BE2C (cell line): Measurements from ENCODE around the gene CAPN14.

Source experiments
- DNase-seq: peaks from one replicate; pipeline ENCODE4 v3.0.0-alpha.2; 2020
- H3K27me3 ChIP-seq: fragments of 250-450 bp; sonication (Bioruptor Pico); 2 replicates; pipeline ENCODE4 v1.5.1; 2020; ENCODE audit warnings: mild to moderate bottlenecking
- H3K36me3 ChIP-seq: fragments of 250-450 bp; sonication (Bioruptor Pico); 2 replicates; pipeline ENCODE4 v1.5.1; 2020; ENCODE audit warnings: mild to moderate bottlenecking
- H3K4me1 ChIP-seq: fragments of 250-450 bp; sonication (Bioruptor Pico); 2 replicates; pipeline ENCODE4 v1.5.1; 2020
- H3K4me3 ChIP-seq: 2 replicates; pipeline ENCODE4 v1.5.1; 2011; ENCODE audit warnings: low read depth, low read length
- H3K9me3 ChIP-seq: fragments of 250-450 bp; sonication (Bioruptor Pico); 2 replicates; pipeline ENCODE4 v1.5.1; 2020
- TF ChIP-seq, protein P1 (sequence below): IDR thresholded peaks from 2 replicates; pipeline ENCODE4 v1.5.1; 2012; ENCODE audit warnings: mild to moderate bottlenecking, low read depth, low read length

CAPN14 gene

DNA sequence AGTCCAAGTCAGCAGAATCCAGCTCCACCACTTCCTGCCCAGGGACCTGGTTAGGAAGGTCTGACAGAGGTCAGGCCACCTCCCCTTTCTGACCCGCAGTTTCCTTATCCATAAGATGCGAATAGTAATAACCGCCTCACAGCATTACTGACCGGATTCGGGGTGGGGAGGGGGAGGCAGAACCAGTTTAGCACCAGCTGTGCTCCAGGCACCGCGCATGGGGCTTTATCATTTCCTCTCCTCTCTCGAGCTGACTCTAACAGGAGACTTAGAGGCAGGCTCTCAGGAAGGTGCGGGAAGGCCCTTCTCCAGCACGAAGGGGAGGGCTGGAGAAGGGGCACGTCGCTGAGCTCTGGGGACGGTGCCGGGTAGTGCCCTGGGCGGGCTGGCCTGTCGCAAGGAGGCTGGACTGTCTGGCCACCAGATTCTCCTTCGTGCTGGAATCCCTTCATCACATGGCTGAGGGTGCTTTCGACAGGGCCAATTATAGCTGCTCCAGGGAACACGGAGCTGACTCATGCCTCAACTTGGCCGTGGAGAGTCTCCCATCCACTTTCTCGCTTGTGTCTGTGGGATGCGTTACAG, 22.4 kb upstream of the CAPN14 start:
- DNase-seq = no peak
- no peaks in the 10 kb centered on the region for H3K4me1 ChIP-seq
- TF ChIP-seq, protein P1, sequence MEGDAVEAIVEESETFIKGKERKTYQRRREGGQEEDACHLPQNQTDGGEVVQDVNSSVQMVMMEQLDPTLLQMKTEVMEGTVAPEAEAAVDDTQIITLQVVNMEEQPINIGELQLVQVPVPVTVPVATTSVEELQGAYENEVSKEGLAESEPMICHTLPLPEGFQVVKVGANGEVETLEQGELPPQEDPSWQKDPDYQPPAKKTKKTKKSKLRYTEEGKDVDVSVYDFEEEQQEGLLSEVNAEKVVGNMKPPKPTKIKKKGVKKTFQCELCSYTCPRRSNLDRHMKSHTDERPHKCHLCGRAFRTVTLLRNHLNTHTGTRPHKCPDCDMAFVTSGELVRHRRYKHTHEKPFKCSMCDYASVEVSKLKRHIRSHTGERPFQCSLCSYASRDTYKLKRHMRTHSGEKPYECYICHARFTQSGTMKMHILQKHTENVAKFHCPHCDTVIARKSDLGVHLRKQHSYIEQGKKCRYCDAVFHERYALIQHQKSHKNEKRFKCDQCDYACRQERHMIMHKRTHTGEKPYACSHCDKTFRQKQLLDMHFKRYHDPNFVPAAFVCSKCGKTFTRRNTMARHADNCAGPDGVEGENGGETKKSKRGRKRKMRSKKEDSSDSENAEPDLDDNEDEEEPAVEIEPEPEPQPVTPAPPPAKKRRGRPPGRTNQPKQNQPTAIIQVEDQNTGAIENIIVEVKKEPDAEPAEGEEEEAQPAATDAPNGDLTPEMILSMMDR = no peak
- H3K27me3 ChIP-seq = no peaks in the 10 kb centered on the region
- H3K9me3 ChIP-seq = no peaks in the 10 kb centered on the region
- no peak overlapping the region for H3K4me3 ChIP-seq
- H3K36me3 ChIP-seq = no peaks in the 10 kb centered on the region

DNA sequence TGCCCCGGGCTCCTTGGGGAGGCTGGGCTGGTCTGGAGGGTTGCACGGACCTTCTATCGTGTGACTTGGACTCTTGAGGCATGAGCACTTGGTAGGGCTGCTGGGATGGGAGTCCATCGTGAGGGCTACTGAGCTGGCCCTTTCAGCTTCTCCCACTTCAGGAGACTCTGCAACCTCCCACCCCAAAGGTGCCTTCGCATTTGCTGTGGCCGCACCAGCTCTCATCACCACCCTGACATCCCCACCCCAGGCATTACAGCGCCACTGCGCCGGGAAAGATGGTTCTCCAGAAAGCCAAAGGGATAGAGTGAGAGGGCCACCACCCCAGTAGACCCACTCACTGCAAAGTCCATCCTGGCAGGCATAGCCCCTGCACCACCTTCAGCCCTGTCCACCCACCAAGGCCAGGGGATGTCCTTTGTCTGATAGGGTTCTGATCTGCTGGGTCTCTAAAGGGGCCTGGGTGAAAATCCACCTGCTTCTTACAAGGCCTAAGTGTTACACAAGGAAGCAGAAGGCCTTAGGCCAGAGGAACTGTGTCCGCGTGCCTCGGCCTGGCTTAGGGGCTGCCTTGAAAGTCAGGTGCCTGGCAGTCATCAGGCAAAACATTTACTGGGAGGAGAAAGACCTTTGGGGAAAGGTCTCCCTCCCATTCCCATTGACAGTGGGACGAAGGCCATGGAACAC, 21.7 kb upstream of the CAPN14 start:
- DNase-seq = no peak
- Histone ChIP-seq H3K9me3 (no peaks in the 10 kb centered on the region), H3K27me3 (no peaks in the 10 kb centered on the region), H3K4me3 (no peak overlapping the region), H3K36me3 (no peaks in the 10 kb centered on the region), H3K4me1 (no peaks in the 10 kb centered on the region)
- TF ChIP-seq, protein P1 = no peak

DNA sequence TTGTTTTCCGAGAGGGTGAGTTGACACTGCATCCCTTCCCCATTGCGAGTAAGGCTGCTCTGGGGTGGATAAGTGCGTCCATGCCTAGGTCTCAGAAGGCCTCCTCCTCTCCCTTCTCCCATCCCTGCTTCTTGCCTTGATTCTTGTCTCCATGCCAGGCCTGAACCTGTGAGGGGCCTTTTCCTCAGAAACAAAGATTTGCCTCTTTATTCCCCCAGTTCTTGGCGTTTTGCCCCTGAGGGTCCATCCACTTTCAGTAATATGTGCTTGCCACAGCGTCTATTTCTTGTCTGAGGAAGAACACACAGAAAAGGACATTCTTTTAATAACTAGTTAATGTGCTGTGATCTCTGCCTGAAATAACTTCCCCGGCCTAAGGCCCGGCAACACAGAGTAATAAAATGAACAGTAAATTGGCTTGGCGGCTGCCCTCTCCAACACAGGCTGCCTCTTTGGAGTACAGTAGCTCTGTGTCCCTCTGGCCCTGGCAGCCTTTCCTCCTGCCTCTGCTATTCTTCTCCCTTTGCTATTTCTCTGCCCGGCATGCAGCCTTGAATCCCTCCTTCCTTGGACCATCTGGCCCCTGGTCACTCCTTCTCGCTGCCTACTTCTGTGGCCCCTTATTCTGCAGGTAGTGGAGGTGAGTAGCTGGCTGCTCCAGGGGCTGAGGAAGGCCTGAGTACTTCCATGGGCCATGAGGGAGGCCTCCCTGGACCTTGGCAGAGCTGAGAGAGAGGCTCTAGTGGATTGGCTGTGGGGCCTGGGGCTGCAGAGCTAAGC, 21.0 kb upstream of the CAPN14 start:
- TF ChIP-seq, protein P1 = no peak
- no peaks in the 10 kb centered on the region for H3K9me3 ChIP-seq
- H3K4me3 ChIP-seq = no peak overlapping the region
- H3K4me1 ChIP-seq = no peaks in the 10 kb centered on the region
- DNase-seq = no peak
- H3K27me3 ChIP-seq = no peaks in the 10 kb centered on the region
- no peaks in the 10 kb centered on the region for H3K36me3 ChIP-seq

DNA sequence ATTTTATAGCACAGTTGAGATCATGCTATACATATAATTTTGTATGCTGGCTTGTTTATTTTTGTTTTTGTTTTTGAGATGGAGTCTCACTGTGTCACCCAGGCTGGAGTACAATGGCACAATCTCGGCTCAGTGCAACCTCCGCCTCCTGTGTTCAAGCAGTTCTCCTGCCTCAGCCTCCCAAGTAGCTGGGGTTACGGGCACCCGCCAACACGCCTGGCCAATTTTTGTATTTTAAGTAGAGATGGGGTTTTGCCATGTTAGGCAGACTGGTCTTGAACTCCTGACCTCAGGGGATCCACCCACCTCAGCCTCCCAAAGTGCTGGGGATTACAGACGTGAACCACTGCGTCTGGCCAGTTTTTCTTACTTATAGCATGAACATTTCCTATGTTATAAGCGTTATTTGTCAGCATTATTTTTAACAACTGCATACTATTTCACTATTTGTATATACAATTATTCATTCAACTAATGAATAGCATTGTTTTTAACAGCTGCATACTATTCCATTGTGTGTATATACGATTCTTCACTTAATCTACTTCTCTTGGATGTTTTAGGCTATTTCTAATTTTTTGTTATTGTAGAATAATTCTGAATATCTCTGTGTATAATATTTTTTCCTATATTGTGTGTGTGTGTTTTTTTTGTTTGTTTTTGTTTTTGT, 20.2 kb upstream of the CAPN14 start:
- no peak for DNase-seq
- Histone ChIP-seq H3K27me3 (no peaks in the 10 kb centered on the region), H3K4me1 (no peaks in the 10 kb centered on the region), H3K4me3 (no peak overlapping the region), H3K36me3 (no peaks in the 10 kb centered on the region), H3K9me3 (no peaks in the 10 kb centered on the region)
- TF ChIP-seq, protein P1 = no peak

DNA sequence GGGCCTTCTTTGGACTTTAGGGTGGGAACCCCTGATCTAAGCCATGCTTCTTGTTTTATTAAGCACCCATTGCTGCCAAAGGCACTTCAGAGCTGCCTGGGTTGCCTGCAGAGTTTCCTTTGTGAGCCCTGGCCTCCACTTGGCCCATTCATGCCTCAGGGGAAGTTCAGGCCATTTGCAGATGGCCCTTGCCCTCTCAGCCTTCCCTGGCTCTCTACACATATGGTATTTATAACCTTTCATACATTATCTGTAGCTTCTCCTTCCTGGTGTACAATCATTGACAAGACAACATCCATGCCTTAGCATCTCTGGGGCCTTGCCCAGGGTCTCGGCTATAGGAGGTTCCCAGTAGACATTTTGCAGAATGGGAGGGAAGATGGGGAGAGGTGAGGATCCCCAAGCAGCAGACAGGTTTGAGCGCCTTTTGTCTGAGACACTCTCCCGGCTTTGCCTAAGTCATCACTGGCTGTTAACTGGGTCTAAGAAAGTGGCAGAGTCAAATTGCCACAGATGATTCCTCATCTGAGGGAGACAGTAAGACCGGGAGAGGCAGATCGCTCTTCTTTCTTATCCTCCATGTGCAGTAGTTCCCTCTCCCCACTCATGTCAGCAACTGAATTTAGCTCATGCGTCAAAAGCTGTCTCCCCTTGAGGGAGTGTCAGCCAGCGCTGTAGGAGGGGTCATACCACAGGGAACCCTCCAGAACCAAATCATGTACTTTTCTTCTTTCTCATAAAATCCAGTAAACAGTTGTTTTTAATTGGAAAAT, 19.3 kb upstream of the CAPN14 start:
- Histone ChIP-seq H3K4me1 (no peaks in the 10 kb centered on the region), H3K9me3 (no peaks in the 10 kb centered on the region), H3K36me3 (no peaks in the 10 kb centered on the region), H3K27me3 (0 out of 2 replicates have a peak, but pooled peaks cover 5% of the 10 kb centered on the region), H3K4me3 (no peak overlapping the region)
- TF ChIP-seq, protein P1 = no peak
- no peak for DNase-seq
